ENCODE data around the gene ZCCHC14.
"Not testable (repeated sequence)": the region's sequence is repeated elsewhere in the genome, so short reads cannot be mapped to it uniquely, and the experiment has no call there.

Gene ZCCHC14

DNA sequence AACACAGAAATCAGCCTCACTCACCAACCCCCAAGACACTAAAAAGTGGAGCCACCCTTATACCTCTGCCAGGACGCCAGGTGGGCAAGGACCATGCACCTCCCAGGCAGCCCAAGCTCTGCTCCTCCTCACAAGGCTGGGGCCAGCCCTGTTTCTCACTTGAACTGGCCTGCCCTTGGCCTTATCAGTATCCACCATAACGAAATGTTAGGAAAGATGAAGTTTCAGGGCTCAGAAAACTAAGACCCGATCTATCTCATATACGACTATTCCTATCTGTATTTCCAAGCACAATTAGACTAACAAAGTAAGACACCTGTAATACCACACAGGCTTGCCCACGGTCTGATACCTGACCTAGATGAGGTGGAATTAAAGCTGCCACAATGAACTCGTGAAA lies 116.2 kb downstream of the ZCCHC14 start:
- no peak for DNase-seq

DNA sequence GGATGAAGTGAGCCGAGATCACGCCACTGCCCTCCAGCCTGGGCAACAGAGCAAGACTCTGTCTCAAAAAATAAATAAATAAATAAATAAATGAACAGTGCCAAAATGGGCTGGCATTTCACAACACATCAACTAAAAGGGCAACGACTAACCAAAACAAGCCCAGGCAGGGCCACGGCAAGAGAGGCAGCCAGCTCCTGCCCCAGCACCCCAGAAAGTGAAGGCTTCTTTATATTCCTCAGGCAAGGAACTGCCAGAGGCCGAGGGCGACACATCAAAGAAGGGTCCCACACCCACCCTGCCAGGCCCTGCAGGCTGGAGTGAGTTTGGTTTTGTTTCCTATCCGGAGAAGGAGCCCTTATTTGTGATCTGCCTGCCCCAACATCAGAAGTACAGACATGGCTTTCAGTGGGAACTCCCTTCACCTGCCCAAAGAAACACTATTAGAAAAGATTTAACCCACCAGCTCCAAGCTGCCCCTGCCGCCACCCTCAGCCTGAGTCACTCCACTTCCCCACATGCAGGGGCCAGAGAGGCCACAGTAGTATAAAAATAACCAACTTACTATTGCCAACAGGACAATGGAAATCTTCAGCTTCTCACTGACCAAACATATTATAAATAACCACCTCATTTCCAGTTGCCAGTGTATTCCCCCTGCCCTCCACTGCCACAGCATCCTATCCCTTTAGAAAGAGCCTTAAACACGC lies 117.2 kb downstream of the ZCCHC14 start:
- DNase-seq, result no peak

DNA sequence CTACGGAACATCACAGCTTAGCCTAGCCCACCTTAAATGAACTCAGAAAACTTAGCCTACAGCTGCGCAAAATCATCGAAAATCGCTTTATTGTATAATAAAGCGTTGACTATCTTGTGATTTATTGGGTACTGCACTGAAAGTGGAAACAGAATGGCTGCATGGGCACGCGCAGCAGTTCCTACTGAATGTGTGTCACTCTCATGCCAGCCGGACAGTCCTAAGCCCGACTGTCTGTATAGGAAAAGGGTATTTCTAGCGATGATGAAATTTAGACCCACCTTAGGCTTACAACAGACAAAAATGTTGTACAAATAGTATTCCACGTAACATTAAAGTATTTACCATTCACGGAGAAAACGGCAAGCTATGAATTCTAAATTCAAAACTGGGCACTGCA lies 118.5 kb downstream of the ZCCHC14 start:
- DNase-seq, result no peak

DNA sequence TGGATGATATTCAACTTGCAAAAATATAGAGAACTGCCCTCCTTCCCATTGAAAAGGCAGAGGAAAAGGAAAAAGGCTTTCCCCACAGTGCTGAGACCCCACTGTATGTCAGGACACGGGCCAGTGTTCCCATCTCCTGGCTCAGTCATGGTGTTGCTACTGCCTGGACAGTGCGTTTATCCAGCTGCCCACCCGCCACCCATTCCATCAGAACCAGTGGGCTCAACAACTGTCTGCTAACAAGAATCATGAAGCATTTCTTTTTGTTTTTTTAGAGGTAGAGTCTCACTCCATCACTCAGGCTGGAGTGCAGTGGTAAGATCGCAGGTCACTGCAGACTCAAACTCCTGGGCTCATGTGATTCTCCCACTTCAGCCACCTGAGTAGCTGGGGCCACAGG lies 120.5 kb downstream of the ZCCHC14 start:
- DNase-seq, result no peak

DNA sequence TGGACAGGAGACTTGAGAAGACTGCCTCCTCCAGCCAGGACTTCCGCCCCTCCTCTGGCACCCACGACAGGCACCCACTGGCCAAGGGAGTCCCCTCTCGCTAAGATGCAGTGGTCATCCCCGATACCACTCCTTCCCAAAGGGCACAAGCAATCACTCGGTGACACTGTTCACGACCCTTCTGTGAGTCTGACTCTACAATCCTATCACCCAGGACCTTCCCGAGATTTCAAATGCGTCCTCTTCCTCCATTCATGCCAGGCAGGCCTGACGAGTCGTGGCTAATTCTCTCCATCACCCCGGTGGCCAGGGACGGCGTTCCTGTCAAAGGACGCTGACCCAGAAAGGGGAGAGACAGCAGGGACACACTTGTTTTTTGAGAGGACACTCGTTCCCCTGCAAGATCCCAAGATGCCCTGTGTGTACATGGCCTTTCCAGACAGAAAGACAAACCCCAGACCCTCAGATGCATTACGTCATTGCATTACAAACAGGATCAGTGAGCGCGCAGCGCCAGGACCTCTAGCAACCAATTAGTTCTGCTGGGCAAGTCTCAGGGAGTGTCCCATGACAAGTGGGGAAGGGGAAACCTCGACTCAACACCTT lies 121.5 kb downstream of the ZCCHC14 start:
- DNase-seq, result no peak

DNA sequence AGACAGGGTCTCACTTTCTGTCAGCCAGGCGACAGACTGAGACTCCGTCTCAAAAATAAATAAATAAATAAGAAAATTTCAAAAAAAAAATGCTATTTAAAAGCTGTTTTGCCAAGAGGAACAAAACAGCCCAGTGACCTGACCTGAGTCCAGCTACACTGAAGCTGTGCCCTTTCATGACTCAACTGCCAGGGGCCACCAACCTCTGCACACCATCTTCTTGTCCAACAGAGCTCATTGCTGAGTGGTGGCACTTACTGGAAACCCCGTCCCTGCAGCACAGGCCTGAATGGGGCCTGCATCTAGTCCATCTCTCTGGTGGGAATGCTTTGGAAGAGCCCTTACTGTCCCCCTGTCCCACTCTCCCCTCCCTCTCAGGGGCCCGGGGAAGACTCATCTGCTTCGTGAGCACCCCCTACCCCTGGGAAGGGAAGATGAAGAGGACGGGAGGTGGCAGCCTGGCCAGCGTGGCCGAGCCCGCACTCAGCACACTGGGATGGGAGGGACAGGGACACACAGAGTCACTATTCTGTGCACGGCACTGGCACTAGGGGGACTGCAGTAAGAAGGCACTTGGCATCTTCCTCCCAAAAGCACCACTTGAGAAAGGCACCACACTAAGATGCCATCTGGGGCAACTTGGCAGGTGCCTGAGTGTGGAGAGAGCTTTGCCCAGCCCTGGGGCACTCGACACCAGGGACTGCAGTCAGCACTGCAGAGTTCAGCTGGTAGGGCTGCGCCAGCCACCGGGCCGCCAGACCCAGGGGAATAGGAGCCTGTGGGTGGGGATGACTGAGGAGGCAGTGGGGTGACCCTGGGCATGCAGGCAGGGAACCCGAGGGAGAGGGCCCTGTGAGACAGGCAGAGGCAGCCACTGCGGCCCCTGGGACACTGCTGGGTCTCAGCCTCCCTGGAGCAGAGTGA lies 122.8 kb downstream of the ZCCHC14 start:
- DNase-seq, result no peak

DNA sequence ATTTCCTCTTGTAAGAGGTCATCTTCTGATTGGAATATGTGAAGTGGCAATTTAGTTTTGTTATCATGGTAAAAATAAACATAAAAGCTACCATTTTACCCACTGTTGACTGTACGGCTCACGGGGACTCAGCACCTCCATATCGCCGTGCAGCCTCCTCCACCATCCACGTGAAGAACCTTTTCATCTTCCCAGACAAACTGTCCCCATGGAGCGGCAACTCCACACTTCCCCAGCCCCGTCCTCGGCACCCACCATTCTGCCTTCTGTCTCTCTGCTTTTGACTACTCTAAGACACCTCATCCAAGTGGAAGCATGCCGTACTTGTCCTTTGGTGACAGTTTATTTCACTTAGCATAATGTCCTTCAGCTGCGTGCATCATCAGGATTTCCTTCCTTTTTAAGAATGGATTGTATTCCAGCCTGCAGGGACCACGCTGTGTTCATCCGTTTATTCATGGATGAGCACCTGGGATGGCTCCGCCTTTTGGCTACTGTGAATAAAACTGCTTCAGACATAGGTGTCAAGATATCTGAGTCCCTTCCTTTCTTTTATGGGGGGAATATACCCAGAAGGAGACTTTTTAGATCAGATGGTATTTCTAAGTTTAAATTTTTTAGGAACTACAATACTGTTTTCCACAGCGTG lies 123.6 kb downstream of the ZCCHC14 start:
- DNase-seq, result no peak

DNA sequence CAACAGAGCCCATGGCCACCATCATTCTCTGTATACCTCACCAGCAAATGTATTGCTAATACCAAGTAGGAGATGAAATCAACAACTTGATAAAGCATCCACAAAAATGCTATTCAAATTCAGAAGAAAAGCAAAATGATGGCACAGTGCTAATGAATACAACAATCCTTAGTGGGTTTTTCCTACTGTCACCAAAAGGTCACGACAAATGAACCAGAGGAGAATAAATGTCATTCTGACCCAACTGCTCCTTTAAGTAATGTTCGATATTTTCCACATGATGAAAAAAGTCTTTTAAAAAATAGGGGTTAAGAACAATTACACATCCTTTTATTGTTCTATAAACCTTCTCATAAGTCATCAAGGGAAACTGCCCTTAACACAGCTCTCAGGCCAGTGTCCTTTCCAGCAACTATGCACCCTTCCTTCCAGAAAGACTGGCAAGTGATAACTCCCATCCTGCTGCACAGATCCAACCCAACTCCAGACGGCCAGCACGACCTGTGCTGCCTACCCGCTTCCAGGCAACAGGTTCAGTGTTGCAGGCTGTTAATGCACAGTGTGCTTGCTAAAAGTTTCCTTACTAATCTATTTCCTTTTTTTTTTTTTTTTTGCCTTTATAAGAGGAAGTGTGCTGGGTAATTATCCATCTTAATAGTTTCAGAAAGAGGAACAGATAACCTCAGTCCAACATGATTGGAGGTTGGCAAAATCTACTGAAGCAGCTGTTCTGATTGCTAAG lies 124.6 kb downstream of the ZCCHC14 start:
- no peak for DNase-seq

DNA sequence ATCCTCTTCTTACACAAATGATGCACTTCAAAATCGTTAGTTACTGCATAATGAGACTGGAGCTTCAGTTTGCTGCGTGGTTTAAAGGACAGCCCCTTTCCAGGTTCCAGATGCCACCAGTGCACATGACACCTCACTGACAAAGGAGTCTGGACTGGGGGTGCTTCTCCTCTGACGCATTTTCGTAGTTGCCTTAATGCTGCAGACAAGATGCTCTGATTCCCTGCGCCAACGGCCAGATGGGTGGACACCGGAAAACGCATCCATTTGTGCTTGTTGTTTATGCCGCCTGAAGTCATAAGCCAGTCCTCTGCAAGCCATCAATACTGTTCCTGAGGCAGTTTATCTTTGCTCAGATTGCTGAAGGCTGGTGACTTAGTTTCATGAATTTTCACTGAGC lies 125.3 kb downstream of the ZCCHC14 start:
- DNase-seq, result no peak

DNA sequence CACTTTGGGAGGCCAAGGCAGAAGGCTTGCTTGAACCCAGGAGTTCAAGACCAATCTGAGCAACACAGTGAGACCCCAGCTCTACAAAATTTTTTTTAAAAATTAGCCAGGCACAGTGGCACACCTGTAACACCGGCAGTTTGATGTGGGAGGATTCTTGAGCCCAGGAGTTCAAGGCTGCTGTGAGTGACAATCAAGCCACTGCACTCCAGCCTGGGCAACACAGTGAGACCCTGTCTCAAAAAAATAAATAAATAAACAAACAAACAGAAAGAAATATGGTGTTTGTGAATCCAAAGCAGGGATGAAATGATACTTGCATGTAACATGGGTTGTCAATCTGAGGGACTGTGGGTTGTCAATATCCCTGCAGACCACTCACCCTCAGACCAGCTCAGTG lies 125.9 kb downstream of the ZCCHC14 start:
- no peak for DNase-seq

DNA sequence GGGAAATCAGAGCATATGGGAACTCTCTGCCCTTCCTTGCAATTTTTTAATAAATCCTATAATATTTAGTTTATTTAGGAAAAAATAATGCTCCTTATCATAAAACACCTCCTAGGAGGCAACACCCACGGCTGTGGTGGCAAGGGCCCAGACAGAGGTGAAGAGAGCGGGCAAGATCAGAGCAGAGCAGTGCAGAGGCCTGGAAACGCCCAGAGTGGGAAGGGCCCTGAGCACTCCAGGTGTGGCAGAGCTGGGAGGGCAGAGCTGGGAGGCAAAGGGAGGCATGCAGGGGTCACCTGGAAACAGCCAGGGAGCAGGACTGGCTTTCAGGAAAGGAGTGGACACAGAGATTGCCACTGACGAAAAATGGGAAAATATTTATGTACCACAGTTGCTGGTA lies 126.5 kb downstream of the ZCCHC14 start:
- DNase-seq, result no peak

DNA sequence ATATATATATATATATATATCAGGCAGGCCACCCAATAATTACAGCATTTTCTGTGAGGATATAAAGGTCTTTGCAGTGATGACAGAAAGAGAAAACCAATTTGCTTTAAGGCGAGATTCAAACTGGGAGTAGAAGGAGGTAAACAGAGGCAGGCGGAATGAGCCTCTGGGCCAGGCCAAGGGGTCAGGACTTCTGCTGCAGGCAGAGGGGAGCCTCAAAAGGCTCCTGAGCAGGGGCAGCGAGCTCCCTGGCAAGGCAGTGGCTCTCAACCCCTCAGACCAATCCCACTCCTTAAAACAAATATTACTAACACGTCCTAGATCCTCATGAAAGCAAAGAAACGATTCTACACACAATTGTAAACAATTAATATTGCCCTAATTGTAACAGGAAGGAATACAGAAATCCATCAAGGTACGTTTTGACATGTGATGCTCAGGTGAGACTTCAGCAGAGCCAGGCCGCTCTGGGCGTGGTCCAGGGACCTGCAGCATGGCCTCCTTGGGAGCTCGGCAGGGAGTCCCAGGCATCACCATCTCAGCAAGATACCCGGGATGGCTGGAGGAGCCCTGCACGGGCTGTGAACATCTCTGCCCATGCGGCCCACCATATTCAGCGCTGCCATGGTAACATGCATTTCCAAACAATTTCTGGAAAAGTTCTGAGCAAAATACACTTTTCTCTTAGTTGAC lies 127.7 kb downstream of the ZCCHC14 start:
- no peak for DNase-seq

DNA sequence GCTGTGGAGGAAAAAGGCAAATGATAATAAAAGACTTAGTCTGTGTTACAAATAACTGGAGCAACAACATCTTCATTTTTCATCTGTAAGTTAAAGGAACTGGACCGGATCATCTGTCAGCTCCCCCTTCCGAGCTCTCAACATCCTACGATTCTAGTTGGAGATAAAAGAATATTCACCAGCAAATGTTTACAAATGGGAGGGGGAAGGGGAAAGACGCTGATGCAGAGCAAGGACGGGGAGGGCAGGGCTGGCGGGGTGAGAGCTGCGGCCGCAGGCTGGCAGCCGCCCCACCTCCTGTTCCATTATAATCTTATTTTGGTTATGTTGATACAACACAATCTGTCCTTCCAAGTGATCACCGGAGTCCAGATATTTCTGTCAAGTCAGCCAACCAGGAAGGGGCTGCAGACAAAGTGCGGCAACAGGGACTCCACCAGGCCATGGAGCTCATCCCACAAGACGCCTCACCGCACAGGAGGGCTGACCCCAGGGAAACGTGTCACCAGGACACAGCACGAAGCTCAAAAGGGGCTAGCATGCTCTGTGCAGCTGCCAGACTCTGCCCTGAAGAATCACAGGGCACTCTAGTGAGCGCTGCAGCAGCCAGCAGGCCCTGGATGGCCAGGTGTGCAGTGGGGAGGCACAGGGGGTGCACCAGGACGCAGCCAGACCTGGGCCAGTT lies 128.9 kb downstream of the ZCCHC14 start:
- DNase-seq, result no peak

DNA sequence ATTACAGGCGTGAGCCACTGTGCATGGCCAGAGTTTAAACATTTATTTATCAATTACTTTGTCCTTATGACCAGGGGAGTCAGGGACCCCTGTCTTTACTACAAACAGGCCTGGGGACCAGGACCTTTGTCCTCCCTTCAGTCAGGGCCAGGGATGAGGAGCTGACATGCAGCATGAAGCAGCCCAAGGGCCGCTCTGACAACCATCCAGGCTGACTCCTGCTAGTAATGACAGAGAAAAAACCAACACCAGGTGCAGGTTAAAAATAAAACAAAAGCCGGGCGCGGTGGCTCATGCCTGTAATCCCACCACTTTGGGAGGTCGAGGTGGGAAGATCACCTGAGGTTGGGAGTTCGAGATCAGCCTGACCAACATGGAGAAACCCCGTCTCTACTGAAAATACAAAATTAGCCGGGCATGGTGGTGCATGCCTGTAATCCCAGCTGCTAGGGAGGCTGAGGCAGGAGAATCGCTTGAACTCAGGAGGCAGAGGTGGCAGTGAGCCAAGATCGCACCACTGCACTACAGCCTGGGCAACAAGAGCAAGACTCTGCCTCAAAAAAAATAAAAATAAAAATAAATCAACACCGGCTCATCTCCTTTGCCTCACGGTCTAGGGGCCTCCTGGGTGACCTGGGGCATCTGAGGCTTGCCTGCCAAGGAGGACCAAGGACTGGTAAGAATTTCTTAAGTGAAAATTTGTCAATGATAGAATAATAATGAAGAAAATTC lies 129.8 kb downstream of the ZCCHC14 start:
- DNase-seq, result not testable (repeated sequence)

DNA sequence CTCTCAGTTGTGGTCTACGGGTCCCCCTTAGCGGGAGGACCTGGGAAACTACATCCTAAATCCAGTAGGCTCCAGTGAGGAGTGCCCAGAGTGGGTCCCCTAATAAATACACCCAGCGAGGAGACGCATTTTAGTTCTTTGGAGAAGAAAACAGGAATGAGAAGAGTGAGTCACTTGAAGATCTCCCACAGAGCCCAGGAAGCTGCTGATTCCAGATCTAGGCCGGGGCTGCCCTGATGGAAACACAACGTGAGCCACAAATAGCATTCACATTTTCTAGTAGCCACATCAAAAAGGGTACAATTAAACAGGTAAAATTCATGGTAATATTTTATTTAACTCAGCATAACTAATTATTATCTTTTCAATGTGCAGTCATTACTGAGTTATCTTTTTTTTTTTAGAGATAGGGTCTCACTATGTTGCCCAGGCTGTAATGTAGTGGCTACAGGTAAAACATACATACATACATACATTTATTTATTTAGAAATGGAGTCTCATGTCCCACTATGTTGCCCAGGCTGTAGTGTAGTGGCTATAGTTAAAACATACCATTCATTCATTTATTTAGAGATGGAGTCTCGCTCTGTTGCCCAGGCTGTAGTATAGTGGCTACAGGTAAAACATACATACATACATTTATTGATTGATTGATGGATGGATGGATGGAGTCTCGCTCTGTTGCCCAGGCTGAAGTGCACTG lies 130.8 kb downstream of the ZCCHC14 start:
- DNase-seq, result no peak

DNA sequence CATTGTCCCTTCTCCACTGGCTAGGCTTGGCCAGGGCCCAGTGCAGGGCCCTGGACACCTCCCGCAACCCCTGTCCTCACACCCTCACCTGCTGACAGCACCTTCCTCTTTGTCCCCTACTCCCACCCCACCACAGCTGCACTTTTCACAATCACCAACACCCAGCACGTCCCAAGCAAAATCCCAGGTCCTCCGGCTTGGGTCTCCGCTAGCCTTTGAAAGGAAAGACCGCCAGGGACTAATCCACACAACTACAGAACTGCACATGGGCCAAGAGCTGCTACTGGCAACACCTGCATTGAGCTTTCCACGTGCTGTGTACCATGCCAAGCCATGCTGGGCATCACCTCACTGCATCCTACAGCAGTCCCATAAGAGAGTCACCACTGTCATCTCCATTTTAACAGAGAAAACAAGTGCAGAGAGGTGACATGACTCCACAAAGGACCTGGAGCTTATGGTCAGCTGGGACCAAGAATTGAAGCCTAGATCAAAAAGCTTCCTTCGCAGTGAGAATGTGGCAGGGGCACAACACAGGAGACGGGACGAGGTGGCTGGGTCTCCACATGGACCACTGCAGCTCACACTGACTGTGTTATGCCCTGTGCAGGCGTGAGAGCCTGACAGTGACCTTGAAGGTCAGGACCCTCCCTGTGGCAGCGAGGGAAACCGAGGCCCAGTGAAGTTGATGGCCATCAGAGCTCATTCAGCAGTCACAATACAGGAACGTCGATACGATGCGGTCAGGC lies 131.8 kb downstream of the ZCCHC14 start:
- DNase-seq, result no peak

DNA sequence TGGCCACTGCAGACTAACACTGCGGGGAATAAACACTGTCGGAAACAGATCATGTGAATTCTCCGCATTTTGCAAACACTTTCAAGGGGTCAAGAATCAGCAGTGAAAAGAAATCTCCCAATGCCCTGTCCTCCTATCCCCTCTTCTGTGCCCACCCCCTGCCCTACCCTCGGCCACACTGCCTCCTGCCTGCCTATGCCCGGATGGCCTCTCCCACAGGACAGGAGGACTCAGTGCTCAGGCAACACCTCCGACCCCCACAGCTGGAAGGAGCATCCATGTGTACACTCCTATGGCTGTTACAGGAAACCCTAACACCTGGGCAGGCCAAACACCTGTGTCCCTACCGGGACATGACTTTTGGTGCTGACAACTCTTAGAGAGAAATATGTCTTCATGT lies 133.7 kb downstream of the ZCCHC14 start:
- DNase-seq, result no peak

DNA sequence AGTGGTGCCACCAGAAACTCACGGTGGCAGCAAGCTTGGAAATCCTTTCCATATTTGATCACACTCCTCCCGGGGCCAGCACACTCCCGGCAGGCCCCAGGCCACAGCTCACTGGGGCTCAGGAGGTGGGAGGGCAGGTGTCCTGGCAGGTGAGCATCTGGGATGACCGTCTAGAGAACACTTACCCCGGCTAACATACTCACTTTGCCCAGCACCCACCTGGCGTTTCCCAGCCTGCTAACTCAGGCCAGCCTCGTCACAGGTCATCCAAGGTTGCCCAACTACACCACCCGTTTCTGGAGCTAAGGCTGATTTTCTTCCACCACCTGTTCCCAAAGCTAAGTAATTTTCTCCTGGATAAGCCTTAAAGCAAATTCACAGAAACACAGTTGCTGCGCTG lies 134.1 kb downstream of the ZCCHC14 start:
- no peak for DNase-seq

DNA sequence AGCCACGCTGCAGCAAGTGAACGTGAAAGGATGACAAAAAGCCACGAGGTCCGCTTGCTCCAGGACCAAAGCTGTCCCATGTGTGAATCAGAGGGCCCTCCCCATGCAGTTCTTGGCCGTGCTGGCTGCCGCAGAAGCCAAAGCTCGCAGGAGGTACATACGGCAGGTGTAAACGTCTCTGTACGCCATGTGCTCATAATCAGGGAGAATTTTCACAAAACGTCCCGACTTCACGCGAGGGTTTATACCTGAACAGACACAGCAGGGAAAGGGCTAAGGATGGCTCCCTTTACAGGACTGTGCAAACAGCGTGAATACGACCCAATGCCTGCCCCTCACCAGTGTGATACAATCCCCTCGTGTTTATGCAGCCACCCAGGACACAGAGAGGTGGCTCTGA lies 134.6 kb downstream of the ZCCHC14 start:
- no peak for DNase-seq
